Liver (tissue), 9 donors: ENCODE results near the gene PNMA8A. TPM values are rescaled to one million over a fixed set of nuclear protein-coding genes. Genes with fewer than 3 reads are reported as not detected.

Source experiments
- DNase-seq: peaks from one replicate; pipeline ENCODE4 v3.0.0-alpha.2; 2017; ENCODE audit warnings: low spot score
- H3K27ac ChIP-seq, 2 donors: one replicate each; pipeline ENCODE4 v1.7.0; 2013; ENCODE audit warnings: inconsistent platforms in 2 of 2, low read length in 2 of 2, control low read depth in 1 of 2, low read depth in 1 of 2, mild to moderate bottlenecking in 1 of 2
- H3K27me3 ChIP-seq, 4 donors: one replicate each; pipeline versions ENCODE4 v1.6.1 to v1.7.0; 2013; ENCODE audit warnings: low read length in 3 of 4, inconsistent platforms in 1 of 4, mild to moderate bottlenecking in 1 of 4, moderate library complexity in 1 of 4; ENCODE audit not compliant: control insufficient read depth in 4 of 4, insufficient read depth in 4 of 4
- H3K36me3 ChIP-seq, 4 donors: one replicate each; pipeline versions ENCODE4 v1.6.1 to v1.7.0; 2013; ENCODE audit warnings: low read length in 3 of 4, mild to moderate bottlenecking in 3 of 4, low read depth in 1 of 4, moderate library complexity in 1 of 4; ENCODE audit not compliant: control insufficient read depth in 4 of 4, insufficient read depth in 3 of 4
- H3K4me1 ChIP-seq, 4 donors: one replicate each; pipeline versions ENCODE4 v1.6.1 to v1.7.0; 2013; ENCODE audit warnings: low read length in 3 of 4, mild to moderate bottlenecking in 3 of 4, moderate library complexity in 1 of 4; ENCODE audit not compliant: control insufficient read depth in 4 of 4, insufficient read depth in 4 of 4
- H3K4me3 ChIP-seq, 3 donors: one replicate each; pipeline versions ENCODE4 v1.6.1 to v1.7.0; 2013; ENCODE audit warnings: low read length in 3 of 3, control low read depth in 1 of 3, low read depth in 1 of 3, mild to moderate bottlenecking in 1 of 3
- H3K9ac ChIP-seq, 2 donors: one replicate each; pipeline ENCODE4 v1.7.0; 2013; ENCODE audit warnings: low read length in 2 of 2, mild to moderate bottlenecking in 2 of 2, moderate library complexity in 2 of 2, control low read depth in 1 of 2, low read depth in 1 of 2
- H3K9me3 ChIP-seq, 4 donors: one replicate each; pipeline versions ENCODE4 v1.6.1 to v1.7.0; 2013; ENCODE audit warnings: low read length in 3 of 4; ENCODE audit not compliant: control insufficient read depth in 4 of 4
- EGR1 ChIP-seq, 2 donors: IDR thresholded peaks; 2 replicates each; pipeline ENCODE4 v1.6.1; 2016 to 2018; ENCODE audit warnings: antibody characterized with exemption in 2 of 2, low read depth in 2 of 2
- FOXA1 ChIP-seq: IDR thresholded peaks from 2 replicates; pipeline ENCODE4 v1.6.1; 2016; ENCODE audit warnings: antibody characterized with exemption
- FOXA2 ChIP-seq: IDR thresholded peaks from 2 replicates; pipeline ENCODE4 v1.6.1; 2016; ENCODE audit warnings: antibody characterized with exemption
- GABPA ChIP-seq, 2 donors: IDR thresholded peaks in 1 of 2; conservative IDR thresholded peaks in 1 of 2; 2 replicates each; pipeline ENCODE4 v1.6.1; 2016; ENCODE audit warnings: antibody characterized with exemption in 2 of 2, mild to moderate bottlenecking in 1 of 2, moderate library complexity in 1 of 2
- HNF4A ChIP-seq, 2 donors: conservative IDR thresholded peaks; 2 replicates each; pipeline ENCODE4 v1.6.1; 2016; ENCODE audit warnings: antibody characterized with exemption in 2 of 2, mild to moderate bottlenecking in 2 of 2
- HNF4G ChIP-seq: IDR thresholded peaks from 2 replicates; pipeline ENCODE4 v1.6.1; 2016; ENCODE audit warnings: antibody characterized with exemption
- JUND ChIP-seq, 2 donors: IDR thresholded peaks; 2 replicates each; pipeline ENCODE4 v1.6.1; 2016; ENCODE audit warnings: antibody characterized with exemption in 2 of 2
- NR2F2 ChIP-seq: IDR thresholded peaks from 2 replicates; pipeline ENCODE4 v1.6.1; 2016; ENCODE audit warnings: antibody characterized with exemption
- RAD21 ChIP-seq, 2 donors: IDR thresholded peaks; 2 replicates each; pipeline ENCODE4 v1.6.1; 2016; ENCODE audit warnings: antibody characterized with exemption in 2 of 2, mild to moderate bottlenecking in 2 of 2
- RXRA ChIP-seq, 2 donors: IDR thresholded peaks; 2 replicates each; pipeline ENCODE4 v1.6.1; 2017 to 2018; ENCODE audit warnings: antibody characterized with exemption in 2 of 2, mild to moderate bottlenecking in 1 of 2
- SP1 ChIP-seq: IDR thresholded peaks from 2 replicates; pipeline ENCODE4 v1.6.1; 2018; ENCODE audit warnings: antibody characterized with exemption, mild to moderate bottlenecking
- TAF1 ChIP-seq: conservative IDR thresholded peaks from 2 replicates; pipeline ENCODE4 v1.6.1; 2016; ENCODE audit warnings: antibody characterized with exemption, mild to moderate bottlenecking
- YY1 ChIP-seq: IDR thresholded peaks from 2 replicates; pipeline ENCODE4 v1.6.1; 2016; ENCODE audit warnings: antibody characterized with exemption, mild to moderate bottlenecking
- WGBS: extraction: QIAGEN DNeasy Blood & Tissue Kit; methylation state at CpG from one replicate; pipeline ENCODE4 v1.1.7; 2013; 5-methylcytosine and 5-hydroxymethylcytosine counted together
- polyA plus RNA-seq, 2 donors: library from polyadenylated mRNA; stranded (reverse) in 1 of 2; unstranded in 1 of 2; fragments of 200-250 nt in 1 of 2; fragments of >200 nt in 1 of 2; fragmentation: Nextera tagmentation in 1 of 2; extraction: Ambion mirVana in 1 of 2; gene quantifications; one replicate each; pipeline versions ENCODE4 v1.2.1 to v1.2.3, GENCODE V29; 2013 to 2015
- total RNA-seq, 2 donors: library from RNA; depleted of rRNA; stranded (reverse); fragments of >200 nt; gene quantifications; one replicate each; pipeline ENCODE4 v1.2.3, GENCODE V29; 2014
- TF ChIP-seq, protein P1 (sequence below): IDR thresholded peaks from 2 replicates; pipeline ENCODE4 v1.6.1; 2016; ENCODE audit warnings: antibody characterized with exemption, mild to moderate bottlenecking
- TF ChIP-seq, protein P2 (sequence below): IDR thresholded peaks from 2 replicates; pipeline ENCODE4 v1.6.1; 2016; ENCODE audit warnings: antibody characterized with exemption
- TF ChIP-seq, protein P3 (sequence below): IDR thresholded peaks from 2 replicates; pipeline ENCODE4 v1.6.1; 2016; ENCODE audit warnings: antibody characterized with exemption
- TF ChIP-seq, protein P4 (sequence below): IDR thresholded peaks from 2 replicates; pipeline ENCODE4 v1.6.1; 2016; ENCODE audit warnings: antibody characterized with exemption
- TF ChIP-seq, protein P5 (sequence below): fragments of 150-350 bp; IDR thresholded peaks from 2 replicates; pipeline ENCODE4 v1.5.1; 2017; ENCODE audit warnings: improper control_type of control experiment, low read depth, low read length; ENCODE audit not compliant: missing input control
- donor health status: healthy.
- donor health status: healthy.
- donor health status: healthy.
- donor health status: healthy.
- donor health status: healthy.

PNMA8A gene
- total and polyA plus RNA-seq, 4 donors = 0.17 to 0.93 (median 0.22) TPM; not detected in 1

DNA sequence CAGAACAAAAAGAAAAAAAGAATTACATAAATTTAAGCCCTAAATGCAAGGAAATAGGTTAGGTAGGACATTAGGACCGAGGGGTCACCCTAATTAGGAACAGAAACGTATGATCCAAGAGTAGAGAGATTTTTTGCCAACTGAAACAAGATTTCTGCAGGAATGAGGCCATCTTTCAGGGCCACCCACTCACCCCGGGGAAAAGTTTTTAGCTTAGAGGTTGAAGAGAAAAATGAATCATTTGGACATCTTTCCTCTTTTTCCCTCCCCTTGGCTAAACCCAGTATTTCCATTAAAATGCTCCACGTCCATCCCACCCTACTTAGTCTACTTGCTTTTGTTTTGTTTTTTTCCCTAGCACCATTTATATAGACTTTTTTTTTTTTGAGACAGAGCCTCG lies 10.6 kb upstream of the PNMA8A start:
- Histone ChIP-seq H3K9me3 (no peaks in the 10 kb centered on the region), H3K4me3 (no peak overlapping the region), H3K4me1 (no peaks in the 10 kb centered on the region), H3K36me3 (no peaks in the 10 kb centered on the region), H3K27ac (no peak overlapping the region), H3K27me3 (peaks cover 0 to 5% (median 0%) of the 10 kb centered on the region in 4 donors), H3K9ac (no peak overlapping the region)
- TF ChIP-seq, protein P1, sequence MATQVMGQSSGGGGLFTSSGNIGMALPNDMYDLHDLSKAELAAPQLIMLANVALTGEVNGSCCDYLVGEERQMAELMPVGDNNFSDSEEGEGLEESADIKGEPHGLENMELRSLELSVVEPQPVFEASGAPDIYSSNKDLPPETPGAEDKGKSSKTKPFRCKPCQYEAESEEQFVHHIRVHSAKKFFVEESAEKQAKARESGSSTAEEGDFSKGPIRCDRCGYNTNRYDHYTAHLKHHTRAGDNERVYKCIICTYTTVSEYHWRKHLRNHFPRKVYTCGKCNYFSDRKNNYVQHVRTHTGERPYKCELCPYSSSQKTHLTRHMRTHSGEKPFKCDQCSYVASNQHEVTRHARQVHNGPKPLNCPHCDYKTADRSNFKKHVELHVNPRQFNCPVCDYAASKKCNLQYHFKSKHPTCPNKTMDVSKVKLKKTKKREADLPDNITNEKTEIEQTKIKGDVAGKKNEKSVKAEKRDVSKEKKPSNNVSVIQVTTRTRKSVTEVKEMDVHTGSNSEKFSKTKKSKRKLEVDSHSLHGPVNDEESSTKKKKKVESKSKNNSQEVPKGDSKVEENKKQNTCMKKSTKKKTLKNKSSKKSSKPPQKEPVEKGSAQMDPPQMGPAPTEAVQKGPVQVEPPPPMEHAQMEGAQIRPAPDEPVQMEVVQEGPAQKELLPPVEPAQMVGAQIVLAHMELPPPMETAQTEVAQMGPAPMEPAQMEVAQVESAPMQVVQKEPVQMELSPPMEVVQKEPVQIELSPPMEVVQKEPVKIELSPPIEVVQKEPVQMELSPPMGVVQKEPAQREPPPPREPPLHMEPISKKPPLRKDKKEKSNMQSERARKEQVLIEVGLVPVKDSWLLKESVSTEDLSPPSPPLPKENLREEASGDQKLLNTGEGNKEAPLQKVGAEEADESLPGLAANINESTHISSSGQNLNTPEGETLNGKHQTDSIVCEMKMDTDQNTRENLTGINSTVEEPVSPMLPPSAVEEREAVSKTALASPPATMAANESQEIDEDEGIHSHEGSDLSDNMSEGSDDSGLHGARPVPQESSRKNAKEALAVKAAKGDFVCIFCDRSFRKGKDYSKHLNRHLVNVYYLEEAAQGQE = no peak
- TF ChIP-seq FOXA1 = no peak
- no peak for TF ChIP-seq GABPA (IDR thresholded peaks at IDR 0.05 in 1 of 2, conservative IDR thresholded peaks at IDR 0.05 in 1 of 2)
- TF ChIP-seq YY1 = no peak
- TF ChIP-seq HNF4G = no peak
- TF ChIP-seq FOXA2 = no peak
- TF ChIP-seq HNF4A (conservative IDR thresholded peaks at IDR 0.05) = no peak
- TF ChIP-seq, protein P2, sequence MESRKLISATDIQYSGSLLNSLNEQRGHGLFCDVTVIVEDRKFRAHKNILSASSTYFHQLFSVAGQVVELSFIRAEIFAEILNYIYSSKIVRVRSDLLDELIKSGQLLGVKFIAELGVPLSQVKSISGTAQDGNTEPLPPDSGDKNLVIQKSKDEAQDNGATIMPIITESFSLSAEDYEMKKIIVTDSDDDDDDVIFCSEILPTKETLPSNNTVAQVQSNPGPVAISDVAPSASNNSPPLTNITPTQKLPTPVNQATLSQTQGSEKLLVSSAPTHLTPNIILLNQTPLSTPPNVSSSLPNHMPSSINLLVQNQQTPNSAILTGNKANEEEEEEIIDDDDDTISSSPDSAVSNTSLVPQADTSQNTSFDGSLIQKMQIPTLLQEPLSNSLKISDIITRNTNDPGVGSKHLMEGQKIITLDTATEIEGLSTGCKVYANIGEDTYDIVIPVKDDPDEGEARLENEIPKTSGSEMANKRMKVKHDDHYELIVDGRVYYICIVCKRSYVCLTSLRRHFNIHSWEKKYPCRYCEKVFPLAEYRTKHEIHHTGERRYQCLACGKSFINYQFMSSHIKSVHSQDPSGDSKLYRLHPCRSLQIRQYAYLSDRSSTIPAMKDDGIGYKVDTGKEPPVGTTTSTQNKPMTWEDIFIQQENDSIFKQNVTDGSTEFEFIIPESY = no peak
- no peak for TF ChIP-seq NR2F2
- TF ChIP-seq, protein P3, sequence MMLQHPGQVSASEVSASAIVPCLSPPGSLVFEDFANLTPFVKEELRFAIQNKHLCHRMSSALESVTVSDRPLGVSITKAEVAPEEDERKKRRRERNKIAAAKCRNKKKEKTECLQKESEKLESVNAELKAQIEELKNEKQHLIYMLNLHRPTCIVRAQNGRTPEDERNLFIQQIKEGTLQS = no peak
- TF ChIP-seq SP1 = no peak
- TF ChIP-seq RXRA (IDR thresholded peaks at IDR 0.05) = no peak
- TF ChIP-seq, protein P4, sequence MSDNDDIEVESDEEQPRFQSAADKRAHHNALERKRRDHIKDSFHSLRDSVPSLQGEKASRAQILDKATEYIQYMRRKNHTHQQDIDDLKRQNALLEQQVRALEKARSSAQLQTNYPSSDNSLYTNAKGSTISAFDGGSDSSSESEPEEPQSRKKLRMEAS = no peak
- no peak for TF ChIP-seq TAF1
- no peak for TF ChIP-seq RAD21 (IDR thresholded peaks at IDR 0.05)
- no peak for TF ChIP-seq EGR1 (IDR thresholded peaks at IDR 0.05; ENCODE audit: low read depth in 2 of 2)
- TF ChIP-seq, protein P5, sequence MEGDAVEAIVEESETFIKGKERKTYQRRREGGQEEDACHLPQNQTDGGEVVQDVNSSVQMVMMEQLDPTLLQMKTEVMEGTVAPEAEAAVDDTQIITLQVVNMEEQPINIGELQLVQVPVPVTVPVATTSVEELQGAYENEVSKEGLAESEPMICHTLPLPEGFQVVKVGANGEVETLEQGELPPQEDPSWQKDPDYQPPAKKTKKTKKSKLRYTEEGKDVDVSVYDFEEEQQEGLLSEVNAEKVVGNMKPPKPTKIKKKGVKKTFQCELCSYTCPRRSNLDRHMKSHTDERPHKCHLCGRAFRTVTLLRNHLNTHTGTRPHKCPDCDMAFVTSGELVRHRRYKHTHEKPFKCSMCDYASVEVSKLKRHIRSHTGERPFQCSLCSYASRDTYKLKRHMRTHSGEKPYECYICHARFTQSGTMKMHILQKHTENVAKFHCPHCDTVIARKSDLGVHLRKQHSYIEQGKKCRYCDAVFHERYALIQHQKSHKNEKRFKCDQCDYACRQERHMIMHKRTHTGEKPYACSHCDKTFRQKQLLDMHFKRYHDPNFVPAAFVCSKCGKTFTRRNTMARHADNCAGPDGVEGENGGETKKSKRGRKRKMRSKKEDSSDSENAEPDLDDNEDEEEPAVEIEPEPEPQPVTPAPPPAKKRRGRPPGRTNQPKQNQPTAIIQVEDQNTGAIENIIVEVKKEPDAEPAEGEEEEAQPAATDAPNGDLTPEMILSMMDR = no peak
- TF ChIP-seq JUND (IDR thresholded peaks at IDR 0.05) = no peak
- no peak for DNase-seq
- 58% methylated on average over 5 of the region's 5 CpGs for WGBS
